Anterior cingulate cortex (tissue), 58 donors: ENCODE measurements around the gene PRSS57.

ENCODE experiments used
- DNase-seq, 58 donors: peaks; one replicate each; lab custom pipeline; 2025; lab: John Stamatoyannopoulos, UW

The PRSS57 gene

GRCh38 chr19:641702-642101 is 53.5 kb downstream of the PRSS57 start:
- DNase-seq = no peak

- DNase-seq = no peak
Measured at GRCh38 chr19:640606-641189, 54.6 kb downstream of the PRSS57 start.

- DNase-seq = no peak
Measured at GRCh38 chr19:640161-640558, 55.1 kb downstream of the PRSS57 start.

GRCh38 chr19:639253-640160 is 55.7 kb downstream of the PRSS57 start, which contains the start of gene FGF22:
Gene FGF22, plus strand, starts transcription at chr19:639879. Its CDS starts 47 bp downstream, at chr19:639926.
- DNase-seq = peak; percentile 38 to 95 (median 88)

GRCh38 chr19:638906-639252 is 56.4 kb downstream of the PRSS57 start:
- no peak for DNase-seq
